Kidney glomerular epithelial cell (primary cell): ENCODE results near the gene DENND2D.

ENCODE experiments used
- DNase-seq: peaks from one replicate; lab custom pipeline; 2025; lab: John Stamatoyannopoulos, UW

Gene DENND2D

GRCh38 chr1:111175349-111175748 lies 25.1 kb downstream of the DENND2D start:
- DNase-seq = no peak

- DNase-seq = no peak
These were observed 26.4 kb downstream of the DENND2D start for GRCh38 chr1:111174070-111174469.

GRCh38 chr1:111172463-111172862 lies 28.0 kb downstream of the DENND2D start:
- DNase-seq = no peak

GRCh38 chr1:111164151-111164550 lies 36.3 kb downstream of the DENND2D start:
- DNase-seq = no peak

- no peak for DNase-seq
These were observed 37.1 kb downstream of the DENND2D start for GRCh38 chr1:111163363-111163762.

GRCh38 chr1:111162488-111162880 lies 38.0 kb downstream of the DENND2D start:
- no peak for DNase-seq

GRCh38 chr1:111161843-111162487 lies 38.5 kb downstream of the DENND2D start:
- no peak for DNase-seq

- DNase-seq = no peak
These were observed 43.0 kb downstream of the DENND2D start for GRCh38 chr1:111157431-111157830.

- DNase-seq = no peak
These were observed 46.1 kb downstream of the DENND2D start for GRCh38 chr1:111154021-111154999.

GRCh38 chr1:111151838-111152237 lies 48.6 kb downstream of the DENND2D start:
- no peak for DNase-seq

GRCh38 chr1:111148376-111148881 lies 52.0 kb downstream of the DENND2D start:
- DNase-seq = no peak

GRCh38 chr1:111147948-111148347 lies 52.5 kb downstream of the DENND2D start:
- no peak for DNase-seq

- DNase-seq = no peak
These were observed 54.3 kb downstream of the DENND2D start for GRCh38 chr1:111145963-111146768.

GRCh38 chr1:111145542-111145941 lies 54.9 kb downstream of the DENND2D start:
- DNase-seq = no peak

GRCh38 chr1:111142356-111142975 lies 58.0 kb downstream of the DENND2D start:
- DNase-seq = no peak

GRCh38 chr1:111141245-111142220 lies 58.9 kb downstream of the DENND2D start:
- DNase-seq = no peak

- peak; percentile 17 for DNase-seq
These were observed 59.8 kb downstream of the DENND2D start for GRCh38 chr1:111140680-111140967.

- DNase-seq = peak; percentile 89
These were observed 60.3 kb downstream of the DENND2D start, which contains the start of the genes CEPT1 and DRAM2 for GRCh38 chr1:111139956-111140679. Gene CEPT1, plus strand, starts transcription at chr1:111140223. Its CDS starts 7,492 bp downstream, at chr1:111147715. Gene DRAM2, minus strand, starts transcription at chr1:111140093. Its CDS starts 8,539 bp downstream, at chr1:111131554.

- peak; percentile 64 for DNase-seq
These were observed 61.0 kb downstream of the DENND2D start for GRCh38 chr1:111139324-111139955.
